ENCODE measurements around the gene DARS1. TPM values are rescaled to one million over a fixed set of nuclear protein-coding genes. Genes with fewer than 3 reads are reported as not detected.

The DARS1 gene
- polyA plus RNA-seq, 1 donor = 156 TPM

- DNase-seq = no peak
Measured at GRCh38 chr2:136017786-136018185, 32.4 kb upstream of the DARS1 start.

GRCh38 chr2:136016836-136017235 lies 31.4 kb upstream of the DARS1 start:
- no peak for DNase-seq

- DNase-seq = no peak
Measured at GRCh38 chr2:136016427-136016826, 31.0 kb upstream of the DARS1 start.

- no peak for DNase-seq
Measured at GRCh38 chr2:136015699-136016098, 30.3 kb upstream of the DARS1 start.

GRCh38 chr2:136014411-136014810 lies 29.0 kb upstream of the DARS1 start:
- no peak for DNase-seq

- no peak for DNase-seq
Measured at GRCh38 chr2:136013955-136014354, 28.5 kb upstream of the DARS1 start.

GRCh38 chr2:136013136-136013685 lies 27.8 kb upstream of the DARS1 start:
- no peak for DNase-seq

- DNase-seq = no peak
Measured at GRCh38 chr2:136012315-136012714, 26.9 kb upstream of the DARS1 start.

- DNase-seq = no peak
Measured at GRCh38 chr2:136010126-136010525, 24.7 kb upstream of the DARS1 start.

GRCh38 chr2:136008205-136008865 lies 22.9 kb upstream of the DARS1 start:
- DNase-seq = no peak

- no peak for DNase-seq
Measured at GRCh38 chr2:136006658-136007057, 21.2 kb upstream of the DARS1 start.

- no peak for DNase-seq
Measured at GRCh38 chr2:136005462-136006196, 20.2 kb upstream of the DARS1 start.

- no peak for DNase-seq
Measured at GRCh38 chr2:136004965-136005364, 19.5 kb upstream of the DARS1 start.

- DNase-seq = no peak
Measured at GRCh38 chr2:136001131-136001530, 15.7 kb upstream of the DARS1 start.

- no peak for DNase-seq
Measured at GRCh38 chr2:136000502-136000901, 15.1 kb upstream of the DARS1 start.

- DNase-seq = no peak
Measured at GRCh38 chr2:135999899-136000298, 14.5 kb upstream of the DARS1 start.

- DNase-seq = no peak
Measured at GRCh38 chr2:135998879-135999278, 13.5 kb upstream of the DARS1 start.

GRCh38 chr2:135997380-135997779 lies 12.0 kb upstream of the DARS1 start:
- DNase-seq = no peak

- no peak for DNase-seq
Measured at GRCh38 chr2:135996304-135996703, 10.9 kb upstream of the DARS1 start.

- DNase-seq = no peak
Measured at GRCh38 chr2:135994281-135994680, 8.9 kb upstream of the DARS1 start.

- no peak for DNase-seq
Measured at GRCh38 chr2:135993421-135993820, 8.0 kb upstream of the DARS1 start.

- DNase-seq = no peak
Measured at GRCh38 chr2:135991861-135992260, 6.4 kb upstream of the DARS1 start.

GRCh38 chr2:135987441-135987840 lies 2.0 kb upstream of the DARS1 start:
- DNase-seq = no peak

GRCh38 chr2:135986507-135986906 lies 1.1 kb upstream of the DARS1 start:
- DNase-seq = no peak

All from left kidney (tissue), 2 donors.